HG03064 (cell line): Measurements from ENCODE around the gene BCL2L11.

Experiments used
- ATAC-seq: cut with Tn5 transposase; IDR thresholded peaks from one replicate; pipeline ENCODE4 v1.9.1; 2021; ENCODE audit warnings: low read depth; ENCODE audit not compliant: unreplicated experiment

BCL2L11 gene

GRCh38 chr2:111188681-111189080 lies 68.0 kb downstream of the BCL2L11 start:
- ATAC-seq: no peak

- no peak for ATAC-seq
These were observed 68.4 kb downstream of the BCL2L11 start for GRCh38 chr2:111189106-111189505.

- ATAC-seq: no peak
These were observed 70.3 kb downstream of the BCL2L11 start for GRCh38 chr2:111190816-111191540.

GRCh38 chr2:111191877-111192276 lies 71.2 kb downstream of the BCL2L11 start:
- no peak for ATAC-seq

- no peak for ATAC-seq
These were observed 72.2 kb downstream of the BCL2L11 start for GRCh38 chr2:111192776-111193368.

- ATAC-seq: peak; percentile 84
These were observed 74.3 kb downstream of the BCL2L11 start for GRCh38 chr2:111194835-111195621.

- no peak for ATAC-seq
These were observed 75.7 kb downstream of the BCL2L11 start for GRCh38 chr2:111196435-111196834.

GRCh38 chr2:111198701-111199100 lies 78.0 kb downstream of the BCL2L11 start:
- no peak for ATAC-seq

GRCh38 chr2:111199840-111200239 lies 79.1 kb downstream of the BCL2L11 start:
- ATAC-seq: no peak

GRCh38 chr2:111200333-111200881 lies 79.7 kb downstream of the BCL2L11 start:
- no peak for ATAC-seq

- peak; percentile 74 for ATAC-seq
These were observed 80.5 kb downstream of the BCL2L11 start for GRCh38 chr2:111201214-111201613.

GRCh38 chr2:111202266-111203040 lies 81.7 kb downstream of the BCL2L11 start:
- ATAC-seq: no peak

GRCh38 chr2:111204706-111205105 lies 84.0 kb downstream of the BCL2L11 start:
- no peak for ATAC-seq

- ATAC-seq: no peak
These were observed 85.1 kb downstream of the BCL2L11 start for GRCh38 chr2:111205774-111206173.

GRCh38 chr2:111207851-111208250 lies 87.1 kb downstream of the BCL2L11 start:
- ATAC-seq: no peak

GRCh38 chr2:111208639-111209038 lies 87.9 kb downstream of the BCL2L11 start:
- no peak for ATAC-seq

GRCh38 chr2:111209045-111209514 lies 88.4 kb downstream of the BCL2L11 start:
- ATAC-seq: peak; percentile 89

- no peak for ATAC-seq
These were observed 89.3 kb downstream of the BCL2L11 start for GRCh38 chr2:111210036-111210435.

- no peak for ATAC-seq
These were observed 93.2 kb downstream of the BCL2L11 start for GRCh38 chr2:111213877-111214276.
